MG63 (cell line): ENCODE data around the gene TRNT1. TPM values are rescaled to one million over a fixed set of nuclear protein-coding genes. Genes with fewer than 3 reads are reported as not detected.
A peak's percentile ranks its signal among the peaks of the same experiment; 100 is the strongest.

Experiments
- DNase-seq: peaks from one replicate; pipeline ENCODE4 v3.0.0-alpha.2; 2020
- H3K27me3 ChIP-seq: fragments of 250-450 bp; sonication (Bioruptor Pico); 2 replicates; pipeline ENCODE4 v1.5.1; 2020; ENCODE audit warnings: mild to moderate bottlenecking, moderate library complexity
- H3K36me3 ChIP-seq: fragments of 250-450 bp; sonication (Bioruptor Pico); 2 replicates; pipeline ENCODE4 v1.5.1; 2020; ENCODE audit warnings: mild to moderate bottlenecking, moderate library complexity
- H3K4me3 ChIP-seq: fragments of 250-450 bp; sonication (Bioruptor Pico); 2 replicates; pipeline ENCODE4 v1.5.1; 2020; ENCODE audit warnings: mild to moderate bottlenecking, moderate library complexity
- H3K9me3 ChIP-seq: fragments of 250-450 bp; sonication (Bioruptor Pico); 2 replicates; pipeline ENCODE4 v1.5.1; 2020; ENCODE audit warnings: mild to moderate bottlenecking, moderate library complexity
- total RNA-seq: library from RNA; depleted of rRNA; stranded (reverse); fragments of >200 nt; shearing (Covaris generic); gene quantifications from 2 replicates; pipeline ENCODE4 v1.2.3, GENCODE V29; 2014; ENCODE audit warnings: low replicate concordance; rRNA removed

TRNT1 gene
- 34.2 and 60.3 TPM in 2 replicates for total RNA-seq

DNA sequence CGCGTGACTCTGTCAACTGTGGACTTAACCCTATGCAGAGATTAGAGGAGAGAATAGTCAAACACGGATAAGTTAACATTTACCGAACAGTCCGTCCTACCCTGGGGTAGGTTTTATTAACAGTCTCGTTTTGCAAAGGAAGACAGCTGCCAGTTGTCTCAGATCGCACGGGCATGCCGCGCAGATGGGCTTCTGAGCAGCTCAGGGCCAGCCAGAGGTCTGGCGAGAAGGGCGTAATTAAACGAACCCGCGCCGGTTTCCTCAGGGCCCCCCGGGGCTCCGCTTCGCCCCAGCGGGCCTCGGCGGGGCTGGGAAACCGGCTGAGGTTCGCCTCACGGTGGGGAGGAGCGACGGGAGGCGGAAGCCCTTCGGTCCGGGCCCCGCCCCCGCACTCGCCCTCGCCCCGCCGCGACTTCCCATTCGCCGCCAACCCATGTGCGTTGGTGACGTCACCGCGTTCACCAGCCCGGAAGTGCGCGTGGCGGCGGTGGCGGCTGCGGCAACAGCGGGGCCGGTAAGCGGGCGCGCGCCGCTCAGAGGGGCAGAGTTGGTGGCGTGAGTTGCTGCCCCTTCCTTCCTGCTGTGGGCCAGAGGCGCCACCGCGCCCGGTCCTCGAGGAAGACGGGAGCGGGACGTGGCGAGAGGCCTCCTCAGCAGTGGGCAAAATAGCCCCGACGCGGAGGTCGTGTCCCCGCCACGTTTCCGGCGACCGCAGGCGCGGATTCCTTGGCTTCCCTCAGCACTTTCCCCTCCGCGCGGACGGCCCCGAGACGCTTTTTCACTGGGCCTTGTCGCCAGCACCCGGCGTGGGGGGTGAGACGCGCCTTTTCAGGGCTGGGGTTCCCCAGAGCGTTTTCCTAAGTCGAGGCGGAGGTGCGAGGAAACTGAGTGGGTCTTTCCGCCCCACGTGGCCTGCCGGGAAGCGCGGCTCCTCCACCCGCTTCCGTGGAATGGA lies at the start of gene TRNT1:
TSS of gene TRNT1 (plus strand) at position 464 of the 955 bp plus-strand sequence. CDS start 2,101 bp downstream, outside the sequence.
- no peaks in the 10 kb centered on the region for H3K9me3 ChIP-seq
- DNase-seq = peak; percentile 90
- no peaks in the 10 kb centered on the region for H3K27me3 ChIP-seq
- peak within 1 kb of the TSS; percentile 90 for H3K4me3 ChIP-seq
- H3K36me3 ChIP-seq = peaks cover 28% of the 10 kb centered on the region

DNA sequence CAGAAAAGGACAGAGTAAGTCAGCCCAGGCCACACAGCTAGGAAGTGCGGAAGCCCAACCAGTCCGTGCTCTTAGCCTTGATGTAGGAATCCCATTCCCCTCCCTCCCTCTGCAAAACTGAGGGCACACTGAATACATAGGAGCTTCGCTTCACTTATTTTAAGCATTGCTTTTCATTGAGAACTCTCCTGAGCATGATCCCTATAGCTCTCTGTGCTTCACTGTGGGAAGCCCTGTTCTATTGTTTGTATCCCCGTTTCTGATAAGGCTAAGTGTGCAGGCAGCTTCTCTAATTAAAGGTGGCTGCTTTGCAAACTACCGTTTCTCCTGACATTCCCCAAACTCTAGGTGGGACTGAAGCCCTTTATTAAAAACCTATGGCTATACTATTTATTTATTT lies 46.4 kb upstream of the TRNT1 start:
- H3K9me3 ChIP-seq = no peaks in the 10 kb centered on the region
- no peak for DNase-seq
- no peak overlapping the region for H3K4me3 ChIP-seq
- no peaks in the 10 kb centered on the region for H3K27me3 ChIP-seq
- no peaks in the 10 kb centered on the region for H3K36me3 ChIP-seq

DNA sequence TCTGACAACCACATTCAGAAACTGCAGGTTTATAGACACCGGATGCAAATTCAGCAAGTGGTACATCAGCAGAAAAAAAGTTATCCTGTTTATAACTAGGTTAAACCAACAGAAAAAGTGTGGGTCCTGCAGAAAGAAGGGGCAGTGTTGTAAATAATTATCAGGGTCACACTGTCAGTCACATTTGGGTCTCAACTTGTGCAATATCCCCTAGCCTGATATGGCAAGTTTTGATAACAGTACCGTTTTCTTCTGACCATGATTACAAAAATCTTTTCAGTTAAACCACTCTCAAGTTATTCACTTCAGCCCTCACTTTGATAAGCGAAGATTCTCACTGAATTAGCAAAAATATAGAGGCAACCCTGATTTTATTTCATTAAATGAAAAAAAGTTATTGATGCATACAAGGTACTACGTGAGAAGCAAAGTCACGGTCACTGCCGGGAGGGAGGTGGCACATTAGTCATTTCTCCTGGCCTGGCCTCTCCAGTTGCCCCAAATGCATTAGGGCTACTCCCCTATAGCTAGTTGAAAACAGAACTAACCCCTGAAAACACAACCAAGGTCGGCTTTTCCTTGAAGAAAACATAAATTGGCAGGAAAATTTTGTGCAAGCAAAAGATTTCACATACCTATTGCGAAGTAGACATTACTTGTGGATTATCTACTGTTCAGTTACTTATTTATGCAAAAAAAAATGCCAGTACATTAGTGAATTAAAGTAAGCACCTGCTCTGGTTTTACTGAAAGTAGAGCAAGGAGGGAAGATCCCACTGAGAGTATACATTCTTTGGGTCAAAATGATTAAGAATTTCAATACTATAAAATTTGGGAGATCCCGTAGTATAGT lies 45.1 kb upstream of the TRNT1 start:
- Histone ChIP-seq H3K9me3 (no peaks in the 10 kb centered on the region), H3K27me3 (no peaks in the 10 kb centered on the region), H3K36me3 (no peaks in the 10 kb centered on the region), H3K4me3 (no peak overlapping the region)
- no peak for DNase-seq

DNA sequence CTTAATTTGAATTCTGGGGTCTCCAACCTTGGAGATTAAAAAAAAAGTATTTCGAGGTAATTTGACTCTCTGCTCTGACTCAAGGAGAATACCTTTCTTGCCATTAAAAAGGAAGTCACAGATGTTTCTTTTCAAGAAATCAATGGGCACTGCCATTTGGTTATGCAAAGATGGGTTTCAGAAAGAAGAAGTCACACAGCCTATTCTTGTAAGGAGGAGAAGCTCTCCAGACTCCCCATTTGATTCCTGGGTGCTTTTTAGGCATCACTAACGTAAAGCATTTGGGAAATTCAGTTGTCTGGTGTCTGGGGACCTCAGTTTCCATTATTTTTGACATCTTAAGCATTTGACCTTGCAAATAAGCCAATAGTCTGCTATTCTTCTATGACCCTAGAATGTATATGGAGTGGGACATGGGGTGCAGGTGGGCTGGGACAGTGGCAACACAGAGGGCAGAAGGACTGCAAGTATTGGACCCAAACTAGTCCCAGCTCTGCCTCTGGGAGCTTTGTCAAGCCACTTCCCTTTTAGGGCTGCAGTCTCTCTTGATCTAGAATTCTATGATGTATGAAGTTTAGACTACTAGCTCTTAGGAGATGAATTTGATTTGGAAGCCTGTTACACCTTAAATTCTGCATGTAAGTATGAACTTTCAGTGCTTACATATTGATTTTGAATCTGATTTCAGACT lies 44.4 kb upstream of the TRNT1 start:
- Histone ChIP-seq H3K36me3 (no peaks in the 10 kb centered on the region), H3K4me3 (no peak overlapping the region), H3K9me3 (no peaks in the 10 kb centered on the region), H3K27me3 (no peaks in the 10 kb centered on the region)
- no peak for DNase-seq

DNA sequence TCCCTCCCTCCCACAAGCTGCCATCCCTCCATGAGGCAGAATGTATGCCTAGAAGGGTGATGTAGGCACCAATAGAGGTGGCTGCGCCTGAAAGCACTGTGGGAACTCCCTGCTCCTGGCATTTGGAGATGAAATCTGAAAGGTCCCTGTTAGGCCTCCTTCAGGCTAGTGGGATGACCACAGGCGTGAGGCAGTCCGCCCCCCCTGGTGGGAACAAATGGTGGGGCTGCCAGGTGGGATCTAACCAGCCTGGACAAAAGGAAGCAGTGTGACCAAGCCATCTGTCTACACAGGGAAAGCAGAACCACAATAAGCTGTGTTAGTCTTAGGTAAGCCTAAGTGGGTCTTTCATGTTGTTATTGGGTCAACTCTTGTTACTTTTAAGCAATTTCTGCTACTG lies 41.9 kb upstream of the TRNT1 start:
- no peaks in the 10 kb centered on the region for H3K27me3 ChIP-seq
- no peaks in the 10 kb centered on the region for H3K9me3 ChIP-seq
- no peak overlapping the region for H3K4me3 ChIP-seq
- H3K36me3 ChIP-seq = no peaks in the 10 kb centered on the region
- no peak for DNase-seq

DNA sequence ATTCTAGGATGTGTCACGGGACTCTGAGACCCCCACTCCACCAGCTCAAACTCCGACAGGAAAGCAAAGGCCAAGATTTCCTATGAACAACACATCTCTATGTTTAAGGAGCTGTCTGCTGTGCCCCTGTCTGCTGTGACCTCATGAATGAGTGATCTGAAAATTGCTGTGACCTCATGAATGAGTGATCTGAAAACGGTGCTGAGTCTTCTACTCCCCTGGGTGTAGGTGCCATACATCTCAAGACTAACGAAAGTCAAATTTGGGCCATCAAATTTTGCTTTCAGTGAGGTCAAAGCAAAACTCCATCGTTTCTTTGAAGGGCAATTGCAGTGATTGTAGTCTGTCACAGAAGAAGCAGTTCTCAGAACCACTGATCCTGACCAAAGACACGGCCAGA lies 41.0 kb upstream of the TRNT1 start:
- Histone ChIP-seq H3K9me3 (no peaks in the 10 kb centered on the region), H3K4me3 (no peak overlapping the region), H3K27me3 (no peaks in the 10 kb centered on the region), H3K36me3 (no peaks in the 10 kb centered on the region)
- no peak for DNase-seq

DNA sequence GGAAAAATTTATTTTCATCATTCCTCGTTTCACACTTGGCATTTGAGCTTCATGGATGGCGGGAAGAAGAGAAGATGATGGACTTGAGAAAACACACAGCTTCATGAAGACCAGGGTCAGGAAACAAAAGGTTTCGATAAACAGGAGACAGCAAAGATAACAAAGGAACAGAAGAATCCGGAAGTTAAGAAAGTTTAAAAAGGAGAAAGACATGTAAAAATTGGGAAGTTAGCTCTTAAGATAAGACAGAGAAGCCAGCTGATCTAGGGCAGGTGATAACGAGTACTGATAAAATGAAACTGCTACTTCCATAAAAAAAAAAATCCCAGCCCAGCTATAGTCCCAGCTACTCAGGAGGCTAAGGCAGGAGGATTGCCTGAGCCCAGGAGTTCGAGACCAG lies 40.5 kb upstream of the TRNT1 start:
- Histone ChIP-seq H3K27me3 (no peaks in the 10 kb centered on the region), H3K4me3 (no peak overlapping the region), H3K9me3 (no peaks in the 10 kb centered on the region), H3K36me3 (no peaks in the 10 kb centered on the region)
- DNase-seq = no peak

DNA sequence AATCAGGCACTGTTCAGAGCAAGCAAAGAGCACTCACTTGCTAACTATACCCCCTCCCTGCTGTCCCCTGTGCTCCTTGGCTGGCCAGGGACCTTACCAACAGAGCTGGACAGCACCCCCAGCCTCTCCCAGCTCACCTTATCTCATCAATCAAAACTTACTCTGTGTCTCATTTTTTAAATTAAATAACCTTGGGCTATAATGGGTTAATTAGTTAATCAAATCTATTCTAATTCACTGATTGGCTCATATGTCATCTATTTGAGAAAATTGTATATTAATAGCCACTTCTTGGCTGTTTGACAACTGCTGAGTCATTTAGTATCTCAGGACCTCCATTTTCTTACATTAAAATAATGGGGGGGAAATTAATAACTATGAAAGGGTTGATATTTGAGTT lies 39.5 kb upstream of the TRNT1 start:
- Histone ChIP-seq H3K4me3 (no peak overlapping the region), H3K27me3 (no peaks in the 10 kb centered on the region), H3K36me3 (no peaks in the 10 kb centered on the region), H3K9me3 (no peaks in the 10 kb centered on the region)
- no peak for DNase-seq

DNA sequence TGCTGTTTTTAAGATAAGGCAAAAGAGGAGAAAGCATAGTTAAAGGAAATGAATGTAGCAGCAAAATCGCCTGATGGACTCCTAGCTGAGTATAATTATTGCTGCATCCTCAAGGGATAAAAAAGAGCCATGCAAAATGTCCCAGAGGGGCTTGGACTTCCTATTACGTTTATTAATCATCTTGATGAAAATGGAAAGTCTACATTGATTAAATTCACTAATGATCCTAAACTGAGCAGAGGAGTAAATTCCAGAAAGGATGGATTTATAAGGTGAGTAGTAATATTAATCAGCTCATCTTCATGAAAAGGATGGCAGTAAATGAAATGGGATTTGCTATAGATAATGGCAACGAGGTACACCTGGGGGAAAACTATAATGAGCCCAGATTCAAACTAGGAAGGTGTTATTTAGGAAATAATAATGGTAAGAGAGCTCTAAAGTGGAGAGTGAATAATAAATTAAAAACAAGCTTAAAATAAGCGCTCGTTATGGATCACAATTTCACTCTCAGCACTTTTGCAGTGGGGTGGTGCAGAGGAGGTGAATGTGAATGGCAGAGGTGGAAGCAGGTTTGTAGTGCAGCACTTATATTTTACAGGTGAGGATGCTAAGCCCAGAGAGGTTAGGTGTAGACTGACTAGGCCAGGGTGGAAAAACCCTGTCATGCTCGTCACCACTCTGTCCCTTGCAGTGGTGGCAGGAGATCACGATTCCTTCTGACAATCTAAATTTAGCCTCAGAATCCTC lies 38.8 kb upstream of the TRNT1 start:
- no peak for DNase-seq
- Histone ChIP-seq H3K4me3 (no peak overlapping the region), H3K9me3 (no peaks in the 10 kb centered on the region), H3K36me3 (no peaks in the 10 kb centered on the region), H3K27me3 (no peaks in the 10 kb centered on the region)

DNA sequence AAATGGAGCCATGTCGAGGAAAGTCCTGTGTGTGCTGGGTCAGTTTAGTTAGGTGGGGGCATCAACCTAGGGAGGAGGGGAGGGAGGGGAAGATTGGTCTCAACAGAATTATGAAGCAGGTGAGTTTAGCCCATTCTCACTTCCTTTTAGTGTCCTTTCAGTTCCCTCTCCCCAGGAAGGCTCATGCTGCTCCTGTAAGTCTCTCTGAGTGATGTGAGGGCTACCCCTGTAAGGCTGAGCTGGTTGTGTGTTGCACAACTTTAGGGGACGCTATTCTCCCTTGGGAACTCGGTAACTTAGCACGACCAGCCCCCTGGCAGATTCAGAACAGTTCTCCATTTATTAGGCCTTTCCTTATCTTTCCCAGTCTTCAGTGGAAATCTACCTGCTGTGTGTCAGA lies 37.7 kb upstream of the TRNT1 start:
- Histone ChIP-seq H3K36me3 (no peaks in the 10 kb centered on the region), H3K4me3 (no peak overlapping the region), H3K9me3 (no peaks in the 10 kb centered on the region), H3K27me3 (no peaks in the 10 kb centered on the region)
- DNase-seq = no peak

DNA sequence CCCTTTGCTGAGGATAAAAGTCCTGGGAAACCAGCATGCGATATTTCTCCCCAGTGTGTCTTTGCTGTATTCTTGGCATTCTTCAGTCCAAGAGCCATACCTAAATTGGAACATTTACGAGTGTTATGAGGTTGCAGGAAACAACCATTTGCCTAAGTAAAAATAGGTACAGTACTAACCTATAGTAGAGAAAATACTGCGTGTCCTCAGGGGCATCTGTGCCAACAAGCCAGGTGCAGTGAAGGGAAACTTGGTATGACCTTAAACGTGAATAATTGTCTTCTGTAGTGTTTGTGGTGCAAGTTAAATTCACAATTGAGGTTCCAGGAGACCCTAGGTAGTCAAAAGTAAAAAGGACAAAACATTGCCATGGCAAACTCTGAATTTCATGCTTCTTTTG lies 28.8 kb upstream of the TRNT1 start:
- no peaks in the 10 kb centered on the region for H3K9me3 ChIP-seq
- no peak overlapping the region for H3K4me3 ChIP-seq
- no peaks in the 10 kb centered on the region for H3K27me3 ChIP-seq
- no peak for DNase-seq
- H3K36me3 ChIP-seq = no peaks in the 10 kb centered on the region

DNA sequence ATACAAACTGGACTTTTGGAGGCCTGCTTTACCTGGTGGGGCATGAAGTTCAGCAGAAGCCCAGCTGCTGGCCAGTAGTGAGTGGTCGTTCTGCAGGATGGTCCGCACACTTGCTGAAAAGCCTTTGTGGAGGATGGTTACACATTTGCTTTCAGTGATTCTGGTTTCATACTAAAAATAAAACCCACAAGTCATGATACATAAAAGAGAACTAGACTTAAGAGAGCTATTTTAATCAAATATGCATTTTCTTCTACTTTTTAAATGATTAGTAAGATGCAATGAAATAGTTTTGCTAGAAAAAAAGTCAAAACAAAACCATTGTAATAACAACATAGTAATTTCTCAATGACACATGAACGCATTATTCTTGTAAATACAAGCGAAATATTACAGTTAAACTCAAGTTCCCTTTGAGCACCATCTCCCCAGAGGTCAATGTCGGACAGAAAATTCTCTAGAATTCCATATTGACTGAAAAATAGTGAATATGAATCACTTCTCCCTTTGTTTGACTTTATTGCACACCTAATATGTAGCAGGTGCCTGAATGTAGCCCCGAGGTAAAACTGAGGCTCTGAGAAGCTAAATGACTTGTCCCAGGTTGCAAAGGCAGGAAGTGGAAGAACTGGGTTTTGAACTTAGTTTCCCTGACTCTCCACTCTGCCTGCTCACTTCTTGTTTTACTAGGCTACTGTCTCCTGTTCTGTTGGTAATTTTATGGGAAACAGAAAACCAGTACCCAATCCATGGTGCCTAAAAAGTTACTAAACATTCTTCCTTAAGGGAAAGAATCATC lies 24.9 kb upstream of the TRNT1 start:
- Histone ChIP-seq H3K27me3 (no peaks in the 10 kb centered on the region), H3K36me3 (no peaks in the 10 kb centered on the region), H3K4me3 (no peak overlapping the region), H3K9me3 (no peaks in the 10 kb centered on the region)
- DNase-seq = no peak

DNA sequence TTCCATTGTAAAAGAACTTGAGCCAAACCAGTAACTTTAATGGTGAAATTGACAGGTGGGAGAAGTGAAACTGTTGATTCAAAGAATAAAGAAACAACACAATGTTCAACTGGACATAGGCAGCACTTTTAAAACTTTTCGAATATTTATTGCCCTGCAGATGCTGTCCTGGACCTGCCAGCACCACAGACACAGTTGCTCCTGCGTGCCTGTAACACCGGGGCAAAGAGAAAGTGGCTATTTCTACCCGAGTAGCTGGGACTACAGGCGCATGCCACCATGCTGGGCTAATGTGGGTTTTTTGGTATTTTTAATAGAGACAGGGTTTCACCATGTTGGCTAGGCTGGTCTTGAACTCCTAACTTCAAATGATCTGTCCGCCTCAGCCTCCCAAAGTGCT lies 24.0 kb upstream of the TRNT1 start:
- no peak for DNase-seq
- H3K4me3 ChIP-seq = no peak overlapping the region
- no peaks in the 10 kb centered on the region for H3K9me3 ChIP-seq
- H3K27me3 ChIP-seq = no peaks in the 10 kb centered on the region
- no peaks in the 10 kb centered on the region for H3K36me3 ChIP-seq

DNA sequence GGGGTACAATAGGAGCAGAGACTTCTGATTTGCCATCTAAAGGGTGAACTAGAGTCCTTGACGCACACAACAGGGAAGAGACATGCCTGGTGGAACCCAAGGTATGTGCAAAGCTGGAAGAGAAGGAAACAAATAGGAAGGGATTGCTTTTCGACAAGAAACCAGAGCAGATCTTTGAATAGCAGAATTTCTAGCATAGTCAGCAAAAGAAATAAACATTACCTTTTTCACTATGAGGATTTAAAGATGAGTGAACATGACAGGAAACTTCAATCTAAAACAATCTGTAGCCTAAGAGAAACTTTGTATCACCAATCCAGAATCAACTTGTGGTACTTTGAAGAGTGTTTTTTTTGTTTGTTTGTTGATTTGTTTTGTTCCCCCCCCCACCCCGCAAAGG lies 21.5 kb upstream of the TRNT1 start:
- Histone ChIP-seq H3K36me3 (no peaks in the 10 kb centered on the region), H3K4me3 (no peak overlapping the region), H3K9me3 (no peaks in the 10 kb centered on the region), H3K27me3 (no peaks in the 10 kb centered on the region)
- DNase-seq = no peak

DNA sequence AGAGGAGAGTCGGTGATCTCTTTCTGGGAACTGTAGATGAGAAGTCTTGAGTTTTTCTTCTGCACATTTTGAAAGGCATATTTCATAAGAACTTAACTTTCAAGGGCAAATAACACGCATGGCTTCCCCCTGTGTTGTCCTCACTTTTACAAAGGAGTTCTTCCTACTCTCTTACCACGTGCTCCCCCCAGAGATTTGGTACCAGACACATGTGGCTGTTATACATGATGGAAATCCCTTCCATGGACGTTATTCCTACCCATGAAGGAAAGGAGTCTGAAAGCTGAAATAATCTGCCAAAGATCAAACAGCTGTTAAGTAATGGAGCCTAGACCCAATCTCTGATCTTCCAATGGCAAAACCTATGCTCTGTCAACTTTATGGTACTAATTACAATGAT lies 20.9 kb upstream of the TRNT1 start:
- DNase-seq = no peak
- Histone ChIP-seq H3K27me3 (no peaks in the 10 kb centered on the region), H3K9me3 (no peaks in the 10 kb centered on the region), H3K36me3 (no peaks in the 10 kb centered on the region), H3K4me3 (no peak overlapping the region)

DNA sequence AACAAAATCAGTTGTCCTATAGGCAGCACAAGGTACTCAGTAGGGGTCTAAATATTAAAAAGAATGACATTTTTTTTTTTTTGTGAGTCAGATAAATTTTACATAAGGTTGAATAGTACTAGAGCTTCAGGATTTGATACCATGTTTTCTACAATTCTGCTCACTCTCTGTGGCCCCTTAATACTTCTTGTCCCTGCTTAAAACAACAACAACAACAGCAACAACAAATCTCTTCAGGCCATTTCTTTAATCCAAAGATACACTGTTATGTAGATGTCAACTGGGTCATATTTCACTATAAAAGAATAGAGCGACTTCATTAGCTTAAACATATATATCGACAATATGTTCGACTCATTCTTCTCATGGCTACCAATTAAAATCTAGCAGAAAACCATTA lies 19.6 kb upstream of the TRNT1 start:
- Histone ChIP-seq H3K9me3 (no peaks in the 10 kb centered on the region), H3K27me3 (no peaks in the 10 kb centered on the region), H3K4me3 (no peak overlapping the region), H3K36me3 (no peaks in the 10 kb centered on the region)
- DNase-seq = no peak
